GM18951 (cell line): ENCODE measurements around the gene SHROOM1.

Experiments
- POLR2A ChIP-seq: IDR thresholded peaks from 4 replicates; pipeline ENCODE4 v1.6.1; 2011; ENCODE audit warnings: mild to moderate bottlenecking; ENCODE audit not compliant: insufficient read length, insufficient read depth; ENCODE audit errors: extremely low read depth
- in situ Hi-C: fragments of 300-500 bp; cut with MboI; formaldehyde crosslinking; loops from one replicate; pipeline ENCODE4 v1.12.0; 2022; ENCODE audit warnings: low sequenced_read_pairs, mixed read lengths, inconsistent platforms; ENCODE audit not compliant: unreplicated experiment

SHROOM1 gene

DNA sequence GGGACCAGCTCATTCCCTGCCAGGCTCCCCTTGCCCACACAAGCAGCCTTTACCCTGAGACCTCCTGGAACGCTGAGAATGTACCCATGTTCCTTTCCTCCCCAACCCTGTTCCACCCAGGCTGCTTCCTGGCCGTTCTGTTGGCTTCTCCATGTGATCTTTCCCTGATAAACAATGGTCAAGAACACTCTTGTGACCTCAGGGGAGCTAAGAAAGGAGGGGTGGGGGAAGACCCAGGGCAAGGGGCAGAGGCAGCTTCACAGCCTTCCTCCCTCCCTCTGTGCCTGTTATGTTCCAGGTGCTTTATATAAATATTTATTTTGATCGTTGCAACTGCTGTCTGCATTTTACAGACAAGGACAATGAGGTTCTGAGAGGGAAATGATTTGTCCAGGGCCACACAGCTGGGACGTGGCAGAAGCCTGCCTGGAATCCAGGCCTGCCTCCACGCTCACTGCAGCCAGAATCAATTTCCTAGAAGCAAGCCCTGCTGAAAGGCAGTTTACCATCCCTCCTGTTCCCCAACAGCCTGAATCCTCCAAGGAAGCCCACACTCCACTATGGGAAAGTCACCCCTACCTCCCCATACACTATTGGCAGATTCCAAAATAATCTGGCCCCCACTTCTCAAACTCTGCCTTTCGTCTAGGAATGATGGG lies 3.9 kb downstream of the SHROOM1 start:
- no peak for TF ChIP-seq POLR2A
- in situ Hi-C loops = loop anchor here (25.0 kb wide), 1 partner anchor 439 kb away; no protein-coding TSS in a partner anchor

DNA sequence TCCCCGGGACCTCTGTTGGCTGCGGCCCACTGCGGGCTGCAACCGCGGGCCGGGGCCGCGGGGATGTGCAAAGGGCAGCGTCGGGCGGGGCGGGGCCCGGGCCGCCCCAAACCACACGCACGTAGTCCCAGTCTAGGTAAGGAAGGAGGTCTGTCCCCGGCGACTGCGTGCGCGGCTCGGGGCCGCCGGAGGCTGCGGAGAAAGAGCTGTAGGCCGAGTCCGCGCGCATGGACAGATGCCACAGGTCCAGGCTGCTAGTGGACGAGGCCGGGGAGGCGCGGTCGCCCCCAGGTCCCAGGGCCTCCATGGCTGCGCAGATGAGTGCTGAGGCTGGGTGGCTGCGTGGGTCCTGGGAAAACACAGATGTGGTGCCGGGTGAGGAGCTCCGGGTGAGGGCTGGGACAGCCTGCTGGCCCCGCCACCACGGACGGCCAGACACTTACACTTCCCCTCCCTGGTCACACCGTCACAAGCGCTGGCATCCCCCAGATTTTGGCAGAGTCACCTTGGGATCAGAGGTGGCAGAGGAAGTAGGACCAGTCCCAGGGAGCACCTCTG lies 4.5 kb downstream of the SHROOM1 start:
- in situ Hi-C loops = loop anchor here (25.0 kb wide), 1 partner anchor 439 kb away; no protein-coding TSS in a partner anchor
- TF ChIP-seq POLR2A = no peak

DNA sequence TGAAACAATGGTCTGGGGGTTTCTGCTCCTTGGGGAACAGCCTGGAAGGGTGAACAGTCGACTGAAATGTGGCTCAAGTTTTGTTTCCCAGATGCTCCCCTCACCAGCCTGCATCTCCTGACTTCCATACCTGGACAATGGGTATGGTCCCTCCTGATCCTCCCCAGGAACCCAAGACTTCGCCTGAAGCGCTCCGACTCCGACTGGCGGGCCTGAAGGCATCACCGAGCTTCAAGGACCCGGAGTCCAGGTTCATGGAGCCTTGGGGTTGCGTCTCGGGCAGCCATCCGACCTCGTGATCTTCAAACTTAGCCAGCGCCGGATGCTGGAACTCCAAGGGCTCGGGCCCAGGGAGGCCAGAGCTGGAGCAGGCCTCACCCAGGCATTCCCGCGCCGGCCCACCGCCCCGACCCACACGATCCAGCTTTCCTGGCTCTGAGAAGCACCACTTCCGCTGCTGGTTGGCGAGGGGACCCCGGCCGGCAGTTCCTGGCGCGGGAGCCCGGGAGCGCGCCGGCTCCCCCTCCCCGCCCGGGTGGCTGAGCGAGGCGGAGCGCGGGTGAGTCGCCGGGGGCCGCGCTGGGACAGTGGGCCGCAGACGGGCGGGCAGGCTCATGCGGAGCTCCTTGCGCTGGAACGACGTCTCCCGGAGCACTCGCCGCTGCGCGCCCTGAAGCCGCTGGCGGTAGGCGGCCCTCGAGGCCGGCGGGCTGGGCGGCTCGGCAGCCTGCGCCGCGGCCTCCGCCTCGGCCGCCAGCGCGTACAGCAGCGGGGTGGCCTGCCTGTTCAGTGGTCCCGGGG lies 5.2 kb downstream of the SHROOM1 start:
- TF ChIP-seq POLR2A = no peak
- in situ Hi-C loops = loop anchor here (25.0 kb wide), 1 partner anchor 438 kb away; no protein-coding TSS in a partner anchor

DNA sequence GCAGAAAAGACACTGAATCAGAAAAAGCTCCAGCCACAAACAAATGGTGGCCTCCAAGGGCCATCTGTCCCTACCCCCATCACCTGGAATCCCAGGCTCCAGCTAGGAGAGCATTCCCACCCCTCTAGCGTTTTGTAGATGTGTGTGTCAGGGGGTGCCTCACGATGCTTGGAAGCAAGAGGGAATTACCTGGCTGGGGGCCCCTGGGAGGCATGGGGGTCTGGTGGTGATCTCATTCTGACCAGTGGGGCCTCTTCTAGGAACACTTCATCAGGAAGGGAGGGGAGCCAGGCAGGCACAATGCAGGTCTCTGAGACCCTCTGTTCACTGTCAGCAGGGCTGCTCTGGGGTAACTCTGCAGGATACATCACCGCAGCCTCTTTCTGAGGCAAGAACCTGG lies 6.0 kb downstream of the SHROOM1 start:
- no peak for TF ChIP-seq POLR2A
- in situ Hi-C loops = no loop called here

DNA sequence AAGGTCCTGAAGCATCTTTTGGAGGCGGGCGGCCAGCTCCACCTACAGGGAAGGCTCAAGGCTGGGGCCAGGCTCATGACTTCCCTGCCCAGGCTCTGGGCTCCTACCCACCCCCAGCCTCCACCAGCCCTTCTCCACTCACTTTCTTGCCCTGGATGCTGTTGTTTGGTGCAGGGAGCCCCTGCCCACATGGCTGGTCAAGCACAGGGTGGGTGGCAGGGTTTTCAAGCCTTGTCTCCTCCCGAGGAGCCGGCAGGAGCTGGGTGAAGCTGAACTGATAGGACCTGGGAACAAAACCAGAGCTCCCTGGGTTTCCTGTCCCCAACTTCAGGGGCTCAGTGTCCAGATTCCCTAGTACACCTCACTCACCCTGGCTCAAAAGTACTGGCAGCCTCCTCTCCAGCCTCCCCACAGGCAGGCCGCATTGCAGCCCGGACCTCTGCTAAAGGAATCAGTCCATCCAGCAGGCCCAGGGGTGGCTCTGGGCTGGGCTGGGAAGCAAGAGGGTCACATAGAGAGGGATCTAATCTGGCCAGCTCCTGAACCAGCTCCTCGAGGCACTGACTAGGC lies 6.9 kb downstream of the SHROOM1 start:
- in situ Hi-C loops = no loop called here
- no peak for TF ChIP-seq POLR2A

DNA sequence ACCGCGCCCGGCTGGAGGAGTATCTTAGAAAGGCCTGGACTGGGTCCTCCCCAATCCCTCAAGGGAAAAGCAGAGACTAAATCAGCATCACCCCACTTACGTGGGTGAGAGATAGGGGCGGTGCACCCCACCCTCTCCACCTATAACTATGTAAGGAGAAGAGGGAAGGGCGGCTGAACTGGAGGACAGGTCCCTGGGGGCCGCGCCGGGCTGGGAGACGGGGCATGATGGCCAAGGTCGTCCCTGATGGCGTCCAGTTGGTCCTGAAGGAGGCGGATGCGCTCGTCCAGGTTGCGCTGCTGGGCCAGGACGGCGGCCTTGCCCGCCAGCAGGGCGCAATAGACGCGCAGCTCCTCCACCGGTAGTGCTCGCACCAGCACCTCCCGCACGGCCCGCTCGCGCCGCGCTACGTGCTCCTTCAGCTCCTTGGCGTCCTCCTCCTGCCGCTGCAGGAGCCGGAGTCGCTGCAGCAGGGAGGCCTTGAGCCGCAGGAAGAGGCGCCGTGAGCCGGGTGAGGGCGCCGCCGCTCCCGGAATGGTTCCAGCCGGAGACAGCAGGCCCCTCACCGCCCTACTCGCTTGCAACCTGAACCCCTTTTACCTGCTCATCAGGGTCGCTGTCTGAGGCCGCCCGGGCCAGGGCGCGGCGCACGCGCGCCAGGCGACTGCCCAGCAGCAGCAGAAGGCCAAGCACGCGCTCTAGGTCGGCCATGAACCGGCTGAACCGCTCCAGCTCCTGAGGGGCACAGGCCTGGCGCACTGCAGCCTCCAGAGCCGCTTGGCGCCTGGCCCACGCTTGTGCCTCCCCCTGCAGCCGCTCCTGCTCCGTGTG lies 7.6 kb downstream of the SHROOM1 start:
- in situ Hi-C loops = no loop called here
- TF ChIP-seq POLR2A = no peak

DNA sequence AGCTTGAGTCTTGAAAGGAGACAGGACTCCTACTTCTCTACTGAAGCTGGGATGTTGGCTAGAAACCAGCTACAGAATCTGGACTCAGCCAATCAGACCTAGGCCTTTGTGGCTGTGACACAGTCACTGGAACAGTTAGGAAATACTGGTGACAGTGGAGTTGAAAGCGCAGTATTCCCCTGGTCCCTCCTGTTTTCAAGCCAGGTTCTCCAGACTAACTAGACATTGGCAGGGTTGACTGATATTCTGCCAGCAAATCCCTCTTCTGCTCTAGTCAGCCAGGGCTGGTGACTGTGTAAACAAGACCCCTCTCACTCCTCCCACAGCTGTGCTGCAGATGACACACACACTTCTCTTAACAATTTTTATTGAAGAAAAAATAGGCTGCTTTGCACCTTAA lies 8.7 kb downstream of the SHROOM1 start:
- in situ Hi-C loops = no loop called here
- TF ChIP-seq POLR2A = no peak

DNA sequence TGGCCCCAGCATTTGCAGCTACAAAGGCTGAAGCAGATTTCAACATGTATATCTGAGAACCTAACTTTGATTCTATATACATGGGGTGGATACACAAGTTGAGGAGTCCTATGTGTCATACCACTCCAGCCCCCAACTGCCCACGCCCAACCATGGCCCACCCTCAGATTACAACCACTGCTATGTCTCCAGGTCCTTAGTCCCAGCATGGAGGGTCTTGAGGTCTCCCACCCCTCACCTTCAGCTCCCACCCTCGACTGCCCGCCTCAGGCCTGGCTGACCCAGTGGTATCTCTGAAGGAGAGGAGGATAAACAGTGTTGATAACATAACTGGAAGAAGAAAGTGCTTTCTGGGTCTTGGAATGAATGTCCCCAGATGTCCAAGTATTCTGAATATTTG lies 9.1 kb downstream of the SHROOM1 start:
- TF ChIP-seq POLR2A = no peak
- in situ Hi-C loops = no loop called here

DNA sequence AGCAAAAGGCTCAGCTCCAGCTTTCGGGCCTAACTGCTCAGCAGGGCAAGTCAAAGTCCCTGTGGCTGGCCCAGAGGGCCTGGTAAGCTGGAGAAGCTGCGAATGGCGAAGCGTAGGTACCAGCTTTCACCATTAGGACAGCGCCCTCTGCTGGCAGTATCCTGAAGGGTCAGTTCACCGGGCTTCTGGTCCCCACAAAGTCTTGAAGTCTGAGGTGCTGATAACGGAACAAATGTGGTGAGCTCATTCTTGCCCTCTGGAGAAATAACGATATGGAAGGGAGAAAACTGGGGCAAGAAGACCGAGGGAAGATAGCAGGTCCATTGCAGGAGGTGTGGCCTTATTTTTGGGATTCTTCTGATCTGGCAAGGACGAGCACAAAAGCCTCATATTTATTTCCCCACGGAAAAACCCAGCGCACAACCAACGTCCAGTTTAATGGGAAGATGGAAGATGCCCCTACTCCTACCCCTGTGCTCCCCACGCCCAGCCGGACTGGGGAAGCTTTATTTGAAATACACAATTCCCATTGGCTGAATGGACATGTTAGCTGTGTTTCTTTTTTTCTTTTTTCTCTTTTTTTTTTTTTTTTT lies 10.2 kb downstream of the SHROOM1 start:
- in situ Hi-C loops = no loop called here
- TF ChIP-seq POLR2A = no peak

DNA sequence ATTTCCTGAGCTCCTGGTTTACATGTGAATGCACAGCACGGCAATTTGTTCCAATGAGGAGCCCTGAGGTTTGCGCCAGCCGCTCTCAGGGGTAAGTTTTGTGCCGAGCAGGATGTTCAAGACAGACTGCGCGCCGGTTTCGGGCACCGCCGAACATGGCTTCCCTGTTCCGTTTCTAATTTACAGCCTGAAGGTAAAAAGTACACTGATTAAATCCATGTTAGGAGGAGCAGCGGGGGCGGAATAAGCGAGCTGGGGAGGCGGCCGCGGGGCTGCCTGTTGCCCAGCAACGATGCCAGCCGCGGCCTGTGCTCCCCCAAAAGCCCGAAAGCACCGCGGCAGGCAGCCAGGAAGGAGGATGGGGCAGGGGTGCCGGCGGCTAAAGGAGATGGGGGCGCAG lies 11.0 kb downstream of the SHROOM1 start:
- in situ Hi-C loops = no loop called here
- TF ChIP-seq POLR2A = no peak

DNA sequence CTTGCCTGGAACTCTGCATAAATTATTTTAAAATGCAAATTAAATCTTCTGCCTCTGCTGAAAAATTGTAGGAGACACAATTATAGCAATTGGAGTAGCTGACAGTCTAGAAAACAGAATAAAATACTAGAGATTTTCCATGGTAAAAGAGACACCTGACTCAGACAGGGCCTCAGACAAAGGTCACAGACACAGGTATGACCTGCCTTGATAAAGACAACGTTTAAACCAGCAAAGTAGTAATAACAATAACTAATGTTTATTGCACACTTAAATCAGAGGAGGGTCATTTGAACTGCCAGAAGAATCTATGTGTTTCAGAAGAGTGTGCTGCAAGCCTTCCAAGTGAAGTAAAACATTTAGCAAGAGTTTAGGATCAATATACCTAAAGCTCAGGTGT lies 13.4 kb downstream of the SHROOM1 start:
- in situ Hi-C loops = no loop called here
- TF ChIP-seq POLR2A = no peak

DNA sequence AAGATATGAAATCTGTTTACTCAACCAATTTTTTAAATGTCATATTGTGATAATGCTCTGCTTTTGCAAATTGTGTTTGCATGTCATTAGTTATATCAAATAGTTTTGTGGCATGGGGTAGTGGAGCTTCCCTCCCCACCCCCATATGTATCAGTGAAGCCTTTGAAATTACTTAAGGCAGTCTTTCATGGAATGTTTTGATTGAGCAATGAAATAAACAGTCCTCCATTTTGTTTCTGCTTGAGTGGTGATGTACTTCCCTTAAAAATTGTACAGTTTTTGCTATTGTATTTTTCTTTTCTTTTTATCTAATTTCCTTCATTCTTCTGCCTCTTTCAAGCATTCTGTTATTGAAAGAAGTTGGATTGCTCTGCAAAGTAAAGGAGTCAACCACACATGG lies 13.9 kb downstream of the SHROOM1 start:
- in situ Hi-C loops = no loop called here
- no peak for TF ChIP-seq POLR2A
